ENCODE results near the gene FARSB.

DNA sequence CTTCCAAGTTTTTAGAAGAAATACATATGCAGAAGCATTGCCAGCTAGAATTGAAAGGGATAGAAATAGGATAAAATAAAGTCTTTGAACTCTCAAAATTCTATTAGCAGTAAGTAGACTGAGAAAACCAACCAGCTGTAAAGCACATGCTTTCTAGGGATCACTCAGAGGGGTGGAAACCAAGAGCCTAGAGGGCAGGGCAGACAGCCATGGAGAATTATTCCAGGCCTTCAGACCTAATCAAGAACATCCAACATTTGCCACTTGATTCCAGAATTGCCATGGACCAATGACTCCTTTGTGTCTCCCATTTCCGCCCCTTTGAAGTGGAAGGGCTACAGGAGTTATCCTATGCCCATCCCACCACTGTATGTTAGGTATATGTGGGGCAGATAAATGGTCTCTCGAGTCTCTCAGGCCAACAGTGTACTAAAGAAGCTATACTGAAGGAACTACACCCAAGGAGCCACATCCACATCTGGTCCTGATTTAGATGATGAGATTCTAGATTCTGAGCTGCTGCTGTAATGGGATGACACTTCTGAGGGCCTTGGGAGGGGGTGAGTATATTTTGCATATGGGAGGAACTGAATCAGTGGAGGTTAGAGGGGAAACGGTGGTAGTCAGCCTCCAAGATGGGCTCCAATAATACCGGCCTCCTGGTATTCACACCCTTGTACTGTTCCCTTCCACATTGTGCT, 4.0 kb downstream of the FARSB start:
- TF ChIP-seq, protein P1, sequence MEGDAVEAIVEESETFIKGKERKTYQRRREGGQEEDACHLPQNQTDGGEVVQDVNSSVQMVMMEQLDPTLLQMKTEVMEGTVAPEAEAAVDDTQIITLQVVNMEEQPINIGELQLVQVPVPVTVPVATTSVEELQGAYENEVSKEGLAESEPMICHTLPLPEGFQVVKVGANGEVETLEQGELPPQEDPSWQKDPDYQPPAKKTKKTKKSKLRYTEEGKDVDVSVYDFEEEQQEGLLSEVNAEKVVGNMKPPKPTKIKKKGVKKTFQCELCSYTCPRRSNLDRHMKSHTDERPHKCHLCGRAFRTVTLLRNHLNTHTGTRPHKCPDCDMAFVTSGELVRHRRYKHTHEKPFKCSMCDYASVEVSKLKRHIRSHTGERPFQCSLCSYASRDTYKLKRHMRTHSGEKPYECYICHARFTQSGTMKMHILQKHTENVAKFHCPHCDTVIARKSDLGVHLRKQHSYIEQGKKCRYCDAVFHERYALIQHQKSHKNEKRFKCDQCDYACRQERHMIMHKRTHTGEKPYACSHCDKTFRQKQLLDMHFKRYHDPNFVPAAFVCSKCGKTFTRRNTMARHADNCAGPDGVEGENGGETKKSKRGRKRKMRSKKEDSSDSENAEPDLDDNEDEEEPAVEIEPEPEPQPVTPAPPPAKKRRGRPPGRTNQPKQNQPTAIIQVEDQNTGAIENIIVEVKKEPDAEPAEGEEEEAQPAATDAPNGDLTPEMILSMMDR (tag by site-specific recombination; IDR thresholded peaks at IDR 0.05): no peak
- TF ChIP-seq ZBTB7A (tag by site-specific recombination; IDR thresholded peaks at IDR 0.05; ENCODE audit: low read depth): no peak
- TF ChIP-seq ZNF792 (tag by site-specific recombination; IDR thresholded peaks at IDR 0.05): no peak
- no peak for TF ChIP-seq ZNF112 (tag by site-specific recombination; IDR thresholded peaks at IDR 0.05)
- TF ChIP-seq, protein P2, sequence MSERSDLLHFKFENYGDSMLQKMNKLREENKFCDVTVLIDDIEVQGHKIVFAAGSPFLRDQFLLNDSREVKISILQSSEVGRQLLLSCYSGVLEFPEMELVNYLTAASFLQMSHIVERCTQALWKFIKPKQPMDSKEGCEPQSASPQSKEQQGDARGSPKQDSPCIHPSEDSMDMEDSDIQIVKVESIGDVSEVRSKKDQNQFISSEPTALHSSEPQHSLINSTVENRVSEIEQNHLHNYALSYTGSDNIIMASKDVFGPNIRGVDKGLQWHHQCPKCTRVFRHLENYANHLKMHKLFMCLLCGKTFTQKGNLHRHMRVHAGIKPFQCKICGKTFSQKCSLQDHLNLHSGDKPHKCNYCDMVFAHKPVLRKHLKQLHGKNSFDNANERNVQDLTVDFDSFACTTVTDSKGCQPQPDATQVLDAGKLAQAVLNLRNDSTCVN (tag by site-specific recombination; optimal IDR thresholded peaks at IDR 0.05): no peak
- no peak for TF ChIP-seq ZNF350 (tag by site-specific recombination; IDR thresholded peaks at IDR 0.05)
- no peak for TF ChIP-seq REPIN1 (tag by site-specific recombination; IDR thresholded peaks at IDR 0.05; ENCODE audit: low read depth)
- TF ChIP-seq ZNF335 (tag by site-specific recombination; conservative IDR thresholded peaks at IDR 0.05): no peak
- no peak for TF ChIP-seq ZNF274 (IDR thresholded peaks at IDR 0.05; ENCODE audit: low read length)
- no peak for TF ChIP-seq ZNF274 (tag by site-specific recombination; IDR thresholded peaks at IDR 0.05; ENCODE audit: borderline replicate concordance)
- TF ChIP-seq, protein P3, sequence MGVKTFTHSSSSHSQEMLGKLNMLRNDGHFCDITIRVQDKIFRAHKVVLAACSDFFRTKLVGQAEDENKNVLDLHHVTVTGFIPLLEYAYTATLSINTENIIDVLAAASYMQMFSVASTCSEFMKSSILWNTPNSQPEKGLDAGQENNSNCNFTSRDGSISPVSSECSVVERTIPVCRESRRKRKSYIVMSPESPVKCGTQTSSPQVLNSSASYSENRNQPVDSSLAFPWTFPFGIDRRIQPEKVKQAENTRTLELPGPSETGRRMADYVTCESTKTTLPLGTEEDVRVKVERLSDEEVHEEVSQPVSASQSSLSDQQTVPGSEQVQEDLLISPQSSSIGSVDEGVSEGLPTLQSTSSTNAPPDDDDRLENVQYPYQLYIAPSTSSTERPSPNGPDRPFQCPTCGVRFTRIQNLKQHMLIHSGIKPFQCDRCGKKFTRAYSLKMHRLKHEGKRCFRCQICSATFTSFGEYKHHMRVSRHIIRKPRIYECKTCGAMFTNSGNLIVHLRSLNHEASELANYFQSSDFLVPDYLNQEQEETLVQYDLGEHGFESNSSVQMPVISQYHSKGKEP (tag by site-specific recombination; IDR thresholded peaks at IDR 0.05): no peak
- no peak for TF ChIP-seq ZNF501 (tag by site-specific recombination; IDR thresholded peaks at IDR 0.05)

Data from HEK293 (cell line).